Measurements from ENCODE around the gene RPS28. TPM values are rescaled to one million over a fixed set of nuclear protein-coding genes. Genes with fewer than 3 reads are reported as not detected.

RPS28 gene
- total RNA-seq, 1 donor from 2014 or later = 1,552 TPM

DNA sequence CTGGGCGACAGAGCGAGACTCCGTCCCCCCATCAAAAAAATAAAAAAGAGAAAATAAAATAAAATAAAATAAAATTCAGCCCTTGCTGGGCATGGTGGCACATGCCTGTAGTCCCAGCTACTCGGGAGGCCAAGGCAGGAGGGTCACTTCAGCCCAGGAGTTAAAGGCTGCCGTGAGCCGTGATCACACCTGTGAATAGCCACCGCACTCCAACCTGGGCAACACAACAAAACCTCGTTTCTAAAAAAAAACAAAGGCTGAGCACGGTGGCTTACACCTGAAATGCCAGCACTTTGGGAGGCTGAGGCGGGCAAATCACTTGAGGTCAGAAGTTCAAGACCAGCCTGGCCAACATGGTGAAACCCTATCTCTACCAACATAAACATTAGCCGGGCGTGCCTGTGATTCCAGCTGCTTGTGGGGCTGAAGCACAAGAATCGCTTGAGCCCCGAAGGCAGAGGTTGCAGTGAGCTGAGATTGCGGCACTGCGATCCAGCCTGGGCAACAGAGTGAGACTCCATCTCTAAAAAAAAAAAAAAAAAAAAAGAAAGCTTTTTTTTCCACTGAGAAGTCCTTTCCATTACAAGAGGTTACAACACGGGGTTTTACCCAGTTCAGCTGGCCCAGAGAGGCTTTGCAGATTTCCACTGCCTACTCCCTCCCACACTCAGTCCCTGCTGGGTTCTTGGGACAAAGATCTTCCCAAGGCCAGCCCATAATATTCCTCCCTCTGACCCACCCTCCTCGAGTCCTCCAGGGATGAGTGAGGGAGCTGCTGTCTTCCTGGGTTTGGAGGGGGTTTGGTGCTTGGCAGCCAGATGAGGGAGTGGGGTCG, 49.1 kb downstream of the RPS28 start:
- DNase-seq (ENCODE audit: low spot score, unreplicated experiment) = no peak
- Mint-ChIP-seq H3K36me3 (ENCODE audit: insufficient read depth) (peaks cover 6% of the 10 kb centered on the region), H3K9me3 (ENCODE audit: low read depth) (no peaks in the 10 kb centered on the region), H3K27me3 (peaks cover 18% of the 10 kb centered on the region), H3K4me1 (ENCODE audit: low read depth) (peaks cover 8% of the 10 kb centered on the region), H3K4me3 (ENCODE audit: low read depth) (no peak overlapping the region), H3K27ac (no peak overlapping the region)
- TF ChIP-seq, protein P1, sequence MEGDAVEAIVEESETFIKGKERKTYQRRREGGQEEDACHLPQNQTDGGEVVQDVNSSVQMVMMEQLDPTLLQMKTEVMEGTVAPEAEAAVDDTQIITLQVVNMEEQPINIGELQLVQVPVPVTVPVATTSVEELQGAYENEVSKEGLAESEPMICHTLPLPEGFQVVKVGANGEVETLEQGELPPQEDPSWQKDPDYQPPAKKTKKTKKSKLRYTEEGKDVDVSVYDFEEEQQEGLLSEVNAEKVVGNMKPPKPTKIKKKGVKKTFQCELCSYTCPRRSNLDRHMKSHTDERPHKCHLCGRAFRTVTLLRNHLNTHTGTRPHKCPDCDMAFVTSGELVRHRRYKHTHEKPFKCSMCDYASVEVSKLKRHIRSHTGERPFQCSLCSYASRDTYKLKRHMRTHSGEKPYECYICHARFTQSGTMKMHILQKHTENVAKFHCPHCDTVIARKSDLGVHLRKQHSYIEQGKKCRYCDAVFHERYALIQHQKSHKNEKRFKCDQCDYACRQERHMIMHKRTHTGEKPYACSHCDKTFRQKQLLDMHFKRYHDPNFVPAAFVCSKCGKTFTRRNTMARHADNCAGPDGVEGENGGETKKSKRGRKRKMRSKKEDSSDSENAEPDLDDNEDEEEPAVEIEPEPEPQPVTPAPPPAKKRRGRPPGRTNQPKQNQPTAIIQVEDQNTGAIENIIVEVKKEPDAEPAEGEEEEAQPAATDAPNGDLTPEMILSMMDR (IDR thresholded peaks at IDR 0.05; ENCODE audit: unreplicated experiment) = no peak

- H3K27me3 Mint-ChIP-seq = peaks cover 12% of the 10 kb centered on the region
- H3K27ac Mint-ChIP-seq = peak overlapping the region; percentile 52
- DNase-seq (ENCODE audit: low spot score, unreplicated experiment) = no peak
- H3K36me3 Mint-ChIP-seq (ENCODE audit: insufficient read depth) = peaks cover 4% of the 10 kb centered on the region
- TF ChIP-seq, protein P1 (IDR thresholded peaks at IDR 0.05; ENCODE audit: unreplicated experiment) = no peak
- H3K9me3 Mint-ChIP-seq (ENCODE audit: low read depth) = no peaks in the 10 kb centered on the region
- H3K4me1 Mint-ChIP-seq (ENCODE audit: low read depth) = peaks cover 7% of the 10 kb centered on the region
- H3K4me3 Mint-ChIP-seq (ENCODE audit: low read depth) = no peak overlapping the region
These were observed 49.9 kb downstream of the RPS28 start for GRCh38 chr19:8371011-8371804.

Other genes with a start within 250 kb of the RPS28 start
- 121 and 122 TPM in 2 replicates for gene FBN3, start 171.9 kb upstream of the RPS28 start, total RNA-seq
- gene CERS4, start 112.1 kb upstream of the RPS28 start, total RNA-seq = 67.5 and 78.4 TPM in 2 replicates
- gene CD320, start 13.1 kb upstream of the RPS28 start, total RNA-seq = 59.7 and 63.1 TPM in 2 replicates
- 46.3 and 55.3 TPM in 2 replicates for gene NDUFA7, start 121 bp upstream of the RPS28 start, total RNA-seq
- 0.36 and 0.91 TPM in 2 replicates for gene KANK3, start 21.8 kb downstream of the RPS28 start, total RNA-seq
- 0.77 and 1.1 TPM in 2 replicates for gene ANGPTL4, start 42.7 kb downstream of the RPS28 start, total RNA-seq
- 180 and 191 TPM in 2 replicates for gene RAB11B, start 68.9 kb downstream of the RPS28 start, total RNA-seq
- gene MARCHF2, start 91.8 kb downstream of the RPS28 start, total RNA-seq = 21.3 and 23.0 TPM in 2 replicates
- gene HNRNPM, start 123.5 kb downstream of the RPS28 start, total RNA-seq = 320 and 333 TPM in 2 replicates
- 0.89 and 1.3 TPM in 2 replicates for gene PRAM1, start 181.1 kb downstream of the RPS28 start, total RNA-seq
- gene ZNF414, start 192.7 kb downstream of the RPS28 start, total RNA-seq = 31.5 and 37.7 TPM in 2 replicates